KMS-11 (cell line): ENCODE data around the gene CDKL5.

Experiments used
- H2AFZ ChIP-seq: fragments of 200-600 bp; sonication (generic); 2 replicates; pipeline ENCODE4 v1.6.1; 2016; ENCODE audit warnings: antibody characterized with exemption, mixed run types, low read depth
- H3K27ac ChIP-seq: fragments of 200-600 bp; sonication (generic); 2 replicates; pipeline ENCODE4 v1.6.1; 2016; ENCODE audit warnings: mild to moderate bottlenecking, mixed run types
- H3K27me3 ChIP-seq: fragments of 200-600 bp; sonication (generic); 2 replicates; pipeline ENCODE4 v1.6.1; 2017; ENCODE audit warnings: mild to moderate bottlenecking, low read depth, mixed run types, moderate library complexity; ENCODE audit not compliant: insufficient read depth
- H3K36me3 ChIP-seq: fragments of 200-600 bp; sonication (generic); 2 replicates; pipeline ENCODE4 v1.6.1; 2017; ENCODE audit warnings: mild to moderate bottlenecking, mixed run types; ENCODE audit not compliant: insufficient read depth
- H3K4me1 ChIP-seq: fragments of 200-600 bp; sonication (generic); 2 replicates; pipeline ENCODE4 v1.6.1; 2016; ENCODE audit warnings: mild to moderate bottlenecking, low read depth, mixed run types; ENCODE audit not compliant: poor library complexity, severe bottlenecking
- H3K4me2 ChIP-seq: fragments of 200-600 bp; sonication (generic); 2 replicates; pipeline ENCODE4 v1.7.0; 2016; ENCODE audit warnings: mild to moderate bottlenecking, mixed run types
- H3K4me3 ChIP-seq: fragments of 200-600 bp; sonication (generic); IDR thresholded peaks from 2 replicates; pipeline ENCODE4 v1.6.1; 2017; ENCODE audit warnings: low read depth, low read length, mixed read lengths; ENCODE audit not compliant: insufficient read depth
- H3K79me2 ChIP-seq: fragments of 200-600 bp; sonication (generic); 2 replicates; pipeline ENCODE4 v1.6.1; 2016; ENCODE audit warnings: low read depth, mixed run types; ENCODE audit not compliant: insufficient read depth
- H3K9ac ChIP-seq: fragments of 200-600 bp; sonication (generic); 2 replicates; pipeline ENCODE4 v1.6.1; 2016; ENCODE audit warnings: mild to moderate bottlenecking, mixed run types
- H4K20me1 ChIP-seq: fragments of 200-600 bp; sonication (generic); 2 replicates; pipeline ENCODE4 v1.6.1; 2016; ENCODE audit warnings: mild to moderate bottlenecking, mixed run types; ENCODE audit not compliant: insufficient read depth
- CTCF ChIP-seq: fragments of 200-600 bp; sonication (generic); conservative IDR thresholded peaks from 2 replicates; pipeline ENCODE4 v1.6.1; 2017; ENCODE audit warnings: low read depth, mild to moderate bottlenecking, antibody characterized with exemption, low read length, moderate library complexity, mixed read lengths

CDKL5 gene

GRCh38 chrX:18558799-18559198 is 133.4 kb downstream of the CDKL5 start:
- H3K27ac ChIP-seq, result no peak overlapping the region
- no peaks in the 10 kb centered on the region for H3K4me1 ChIP-seq
- no peaks in the 10 kb centered on the region for H3K36me3 ChIP-seq
- no peaks in the 10 kb centered on the region for H3K27me3 ChIP-seq
- no peak for TF ChIP-seq CTCF
- no peak overlapping the region for H3K9ac ChIP-seq
- no peaks in the 10 kb centered on the region for H4K20me1 ChIP-seq
- no peak overlapping the region for H2AFZ ChIP-seq
- H3K79me2 ChIP-seq, result no peaks in the 10 kb centered on the region
- no peak overlapping the region for H3K4me3 ChIP-seq
- no peak overlapping the region for H3K4me2 ChIP-seq

GRCh38 chrX:18561020-18561419 is 135.6 kb downstream of the CDKL5 start:
- no peak overlapping the region for H3K4me2 ChIP-seq
- TF ChIP-seq CTCF, result no peak
- H3K27ac ChIP-seq, result no peak overlapping the region
- no peaks in the 10 kb centered on the region for H4K20me1 ChIP-seq
- H3K27me3 ChIP-seq, result no peaks in the 10 kb centered on the region
- H3K79me2 ChIP-seq, result no peaks in the 10 kb centered on the region
- no peaks in the 10 kb centered on the region for H3K36me3 ChIP-seq
- no peak overlapping the region for H3K4me3 ChIP-seq
- H3K4me1 ChIP-seq, result no peaks in the 10 kb centered on the region
- no peak overlapping the region for H2AFZ ChIP-seq
- no peak overlapping the region for H3K9ac ChIP-seq

- Histone ChIP-seq H3K79me2 (no peaks in the 10 kb centered on the region), H4K20me1 (no peaks in the 10 kb centered on the region), H3K4me2 (no peak overlapping the region), H2AFZ (no peak overlapping the region), H3K36me3 (no peaks in the 10 kb centered on the region), H3K4me3 (no peak overlapping the region), H3K27me3 (no peaks in the 10 kb centered on the region), H3K9ac (no peak overlapping the region), H3K27ac (no peak overlapping the region), H3K4me1 (no peaks in the 10 kb centered on the region)
- TF ChIP-seq CTCF, result no peak
These were observed 140.3 kb downstream of the CDKL5 start for GRCh38 chrX:18565727-18566126.

- H3K9ac ChIP-seq, result no peak overlapping the region
- H3K79me2 ChIP-seq, result no peaks in the 10 kb centered on the region
- no peaks in the 10 kb centered on the region for H3K4me1 ChIP-seq
- no peaks in the 10 kb centered on the region for H4K20me1 ChIP-seq
- H3K36me3 ChIP-seq, result no peaks in the 10 kb centered on the region
- H3K4me3 ChIP-seq, result no peak overlapping the region
- H3K27me3 ChIP-seq, result no peaks in the 10 kb centered on the region
- no peak for TF ChIP-seq CTCF
- H2AFZ ChIP-seq, result no peak overlapping the region
- H3K27ac ChIP-seq, result no peak overlapping the region
- H3K4me2 ChIP-seq, result no peak overlapping the region
These were observed 141.3 kb downstream of the CDKL5 start for GRCh38 chrX:18566748-18567147.

GRCh38 chrX:18573556-18573955 is 148.1 kb downstream of the CDKL5 start:
- Histone ChIP-seq H3K27me3 (no peaks in the 10 kb centered on the region), H3K4me1 (no peaks in the 10 kb centered on the region), H3K4me2 (no peak overlapping the region), H3K79me2 (no peaks in the 10 kb centered on the region), H3K9ac (no peak overlapping the region), H3K36me3 (no peaks in the 10 kb centered on the region), H3K4me3 (no peak overlapping the region), H4K20me1 (no peaks in the 10 kb centered on the region), H3K27ac (no peak overlapping the region), H2AFZ (no peak overlapping the region)
- no peak for TF ChIP-seq CTCF
